HG02759 (cell line): ENCODE results near the gene TPM2.
A peak's percentile ranks its signal among the peaks of the same experiment; 100 is the strongest.
"Not testable (repeated sequence)": the region's sequence is repeated elsewhere in the genome, so short reads cannot be mapped to it uniquely, and the experiment has no call there.

ENCODE experiments used
- ATAC-seq: cut with Tn5 transposase; IDR thresholded peaks from one replicate; pipeline ENCODE4 v1.9.1; 2021; ENCODE audit warnings: mild to moderate bottlenecking, moderate library complexity; ENCODE audit not compliant: unreplicated experiment

Gene TPM2

GRCh38 chr9:35657546-35658136, 32.1 kb downstream of the TPM2 start, which contains the start of gene RMRP:
Gene RMRP (minus strand): TSS chr9:35658019.
- ATAC-seq: peak; percentile 87

GRCh38 chr9:35656831-35657545, 32.7 kb downstream of the TPM2 start:
- no peak for ATAC-seq

- no peak for ATAC-seq
Observed at GRCh38 chr9:35656348-35656747, 33.4 kb downstream of the TPM2 start.

DNA sequence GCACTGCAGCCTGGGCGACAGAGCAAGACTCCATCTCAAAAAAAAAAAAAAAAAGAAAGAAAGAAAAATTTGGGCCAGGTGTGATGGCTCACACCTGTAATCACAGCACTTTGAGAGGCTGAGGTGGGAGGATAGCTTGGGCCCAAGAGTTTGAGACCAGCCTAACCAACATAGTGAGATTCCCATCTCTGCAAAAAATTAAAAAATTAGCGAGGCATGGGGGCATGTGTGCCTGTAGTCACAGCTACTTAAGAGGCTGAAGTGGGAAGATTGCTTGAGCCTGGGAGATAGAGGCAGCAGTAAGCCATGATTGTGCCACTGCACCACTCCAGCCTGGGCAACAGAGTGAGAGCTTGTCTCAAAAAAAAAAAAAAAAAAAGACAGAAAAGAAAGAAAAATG, 36.1 kb downstream of the TPM2 start:
- ATAC-seq: no peak

DNA sequence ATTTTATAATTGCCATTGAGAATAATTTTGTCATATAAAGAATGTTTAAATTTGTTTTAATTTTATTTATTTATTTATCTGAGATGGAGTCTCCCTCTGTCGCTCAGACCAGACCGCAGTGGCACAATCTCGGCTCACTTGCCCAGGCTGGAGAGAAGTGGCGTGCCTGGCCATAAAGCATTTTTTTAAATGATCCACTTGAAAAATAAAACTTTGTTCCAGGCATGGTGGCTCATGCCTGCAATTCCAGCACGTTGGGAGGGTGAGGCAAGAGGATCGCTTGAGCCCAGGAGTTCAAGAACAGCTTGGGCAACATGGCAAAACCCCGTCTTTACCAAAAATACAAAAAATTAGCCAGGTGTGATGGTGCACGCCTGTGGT, 36.9 kb downstream of the TPM2 start:
- ATAC-seq: no peak

- ATAC-seq: no peak
Observed at GRCh38 chr9:35651956-35652828, 37.5 kb downstream of the TPM2 start.

GRCh38 chr9:35650341-35651158, 39.2 kb downstream of the TPM2 start, which contains the start of gene SIT1:
Gene SIT1 (minus strand): TSS chr9:35650931. CDS start chr9:35650853, 78 bp downstream.
- ATAC-seq: no peak

- no peak for ATAC-seq
Observed at GRCh38 chr9:35649431-35650340, 40.0 kb downstream of the TPM2 start.

- ATAC-seq: peak; percentile 90
Observed at GRCh38 chr9:35646533-35647265, 43.0 kb downstream of the TPM2 start.

DNA sequence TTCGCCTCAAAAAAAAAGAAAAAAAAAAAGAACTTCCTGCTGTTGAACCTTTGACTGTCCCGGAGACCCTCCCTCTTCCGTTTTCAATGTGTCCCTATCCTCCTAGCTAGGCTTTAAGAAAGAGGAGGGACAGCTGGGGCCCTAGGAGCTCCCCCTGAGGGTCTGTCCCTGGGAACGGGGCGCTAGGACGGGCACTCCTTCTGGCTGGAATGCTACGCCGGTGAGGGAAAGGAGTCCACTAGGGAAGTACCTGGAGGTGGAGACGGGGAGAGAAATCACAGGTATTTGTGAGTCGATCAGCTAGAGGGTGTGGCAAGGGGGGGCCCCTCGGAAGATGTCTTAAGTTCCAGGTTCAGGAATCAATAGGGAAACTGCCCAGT, 43.6 kb downstream of the TPM2 start:
- no peak for ATAC-seq

DNA sequence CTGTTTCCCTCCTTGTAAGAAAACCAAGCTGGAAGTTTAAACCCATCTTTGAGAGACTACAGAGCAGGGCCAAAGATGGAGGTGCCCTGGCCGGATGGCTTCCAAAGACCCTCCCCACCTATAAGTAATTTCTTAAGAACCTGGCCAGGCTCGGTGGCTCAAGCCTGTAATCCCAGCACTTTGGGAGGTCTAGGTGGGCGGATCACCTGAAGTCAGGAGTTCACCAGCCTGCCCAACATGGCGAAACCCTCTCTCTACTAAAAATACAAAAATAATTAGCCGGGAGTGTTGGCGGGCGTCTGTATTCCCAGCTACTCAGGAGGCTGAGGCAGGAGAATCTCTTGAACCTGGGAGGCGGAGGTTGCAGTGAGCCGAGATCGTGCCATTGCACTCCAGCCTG, 44.0 kb downstream of the TPM2 start:
- ATAC-seq: not testable (repeated sequence)

DNA sequence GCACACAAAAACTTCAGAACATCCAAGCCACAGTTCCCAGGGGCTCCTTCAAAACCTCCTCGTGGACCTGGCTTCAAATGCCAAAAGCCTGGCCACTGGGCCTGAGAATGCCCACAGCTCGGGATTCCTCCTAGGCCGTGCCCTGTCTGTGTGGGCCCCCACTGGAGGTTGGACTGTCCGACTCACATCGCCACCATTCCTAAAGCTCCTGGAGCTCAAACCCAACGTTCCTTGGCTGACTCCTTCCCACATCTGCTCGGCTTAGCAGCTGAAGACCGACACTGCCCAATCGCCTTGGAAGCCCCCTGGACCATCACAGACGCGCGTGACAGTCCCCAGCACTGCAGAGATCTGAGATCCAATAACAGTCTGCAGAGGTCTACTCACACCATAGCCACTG, 46.7 kb downstream of the TPM2 start:
- ATAC-seq: no peak

- not testable (repeated sequence) for ATAC-seq
Observed at GRCh38 chr9:35641478-35641877, 48.2 kb downstream of the TPM2 start.

DNA sequence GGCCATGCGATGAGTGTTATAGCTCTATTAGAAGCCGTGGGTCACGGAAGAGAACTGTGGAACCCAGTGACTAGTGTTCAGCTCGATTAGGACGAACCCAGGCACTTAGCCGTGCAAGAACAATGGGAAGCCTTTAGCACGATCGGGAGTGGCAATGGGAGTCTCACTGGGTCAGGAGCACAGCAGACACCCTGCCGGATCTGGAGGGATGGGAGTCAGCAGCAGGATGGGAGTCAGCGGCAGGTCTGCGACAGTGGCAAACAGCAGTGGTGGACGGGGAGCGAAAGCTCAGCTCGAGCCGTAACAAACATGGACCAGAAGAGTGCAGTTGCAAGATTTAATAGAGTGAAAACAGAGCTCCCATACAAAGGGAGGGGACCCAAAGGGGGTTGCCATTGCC, 49.3 kb downstream of the TPM2 start:
- not testable (repeated sequence) for ATAC-seq

- no peak for ATAC-seq
Observed at GRCh38 chr9:35639631-35640030, 50.1 kb downstream of the TPM2 start.

DNA sequence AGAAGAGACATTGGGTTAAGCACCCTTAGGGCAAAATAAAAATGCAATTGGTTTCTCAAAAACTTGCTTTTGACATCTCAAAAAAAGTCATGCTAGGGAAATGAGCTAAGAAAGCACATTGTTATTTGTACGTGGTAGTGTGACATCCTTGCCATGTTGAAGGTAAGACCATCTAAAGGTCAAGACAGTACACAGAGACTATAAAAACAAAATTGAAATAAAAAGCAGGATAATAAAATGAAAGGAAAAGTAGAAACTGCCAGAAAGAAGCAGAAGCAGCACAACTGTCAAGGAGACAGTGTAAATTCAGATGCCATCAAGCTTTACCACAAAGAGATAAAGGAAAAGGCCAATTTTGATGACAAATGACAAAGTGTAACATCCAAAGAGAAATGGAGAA, 50.5 kb downstream of the TPM2 start:
- not testable (repeated sequence) for ATAC-seq

DNA sequence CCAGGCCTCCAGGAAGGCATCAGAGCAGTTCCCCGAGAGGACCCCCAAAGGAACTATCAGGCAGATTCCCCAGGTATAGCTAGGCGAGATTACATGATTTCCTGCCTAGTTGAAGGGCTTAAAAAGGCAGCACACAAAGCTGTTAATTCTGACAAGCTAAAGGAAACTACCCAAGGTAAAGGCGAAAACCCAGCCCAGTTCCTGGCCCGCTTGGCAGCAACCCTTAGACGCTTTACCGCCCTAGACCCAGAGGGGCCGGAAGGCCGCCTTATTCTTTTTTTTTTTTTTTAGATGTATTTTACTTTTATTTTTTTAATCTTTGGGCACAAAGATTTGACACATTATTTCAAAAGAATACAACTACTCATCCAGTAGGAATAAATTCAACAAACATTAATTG, 51.0 kb downstream of the TPM2 start:
- not testable (repeated sequence) for ATAC-seq

GRCh38 chr9:35637427-35637955, 52.2 kb downstream of the TPM2 start:
- not testable (repeated sequence) for ATAC-seq

DNA sequence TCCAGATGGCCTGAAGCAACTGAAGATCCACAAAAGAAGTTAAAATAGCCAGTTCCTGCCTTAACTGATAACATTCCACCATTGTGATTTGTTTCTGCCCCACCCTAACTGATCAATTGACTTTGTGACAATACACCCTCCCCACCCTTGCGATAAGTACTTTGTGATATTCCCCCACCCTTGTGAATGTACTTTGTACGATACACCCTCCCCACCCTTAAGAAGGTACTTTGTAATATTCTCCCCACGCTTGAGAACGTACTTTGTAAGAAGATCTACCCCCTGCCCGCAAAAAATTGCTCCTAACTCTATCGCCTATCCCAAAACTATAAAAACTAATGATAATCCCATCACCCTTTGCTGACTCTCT, 52.9 kb downstream of the TPM2 start:
- not testable (repeated sequence) for ATAC-seq
